Breast epithelium (tissue), 3 donors: Measurements from ENCODE around the gene IFT81.

ENCODE experiments used
- CTCF ChIP-seq, 3 donors: fragments of 450-650 bp; IDR thresholded peaks; one replicate each; pipeline ENCODE4 v1.5.1; 2016 to 2017; ENCODE audit warnings: antibody characterized with exemption in 3 of 3, mild to moderate bottlenecking in 3 of 3, moderate library complexity in 3 of 3
- POLR2AphosphoS5 ChIP-seq, 3 donors: sonication (generic); formaldehyde crosslinking; IDR thresholded peaks; one replicate each; pipeline ENCODE4 v1.6.1; 2017; ENCODE audit warnings: antibody characterized with exemption in 3 of 3

GRCh38 chr12:110217996-110218674, 94.0 kb downstream of the IFT81 start:
- no peak for TF ChIP-seq CTCF (IDR thresholded peaks at IDR 0.05)
- TF ChIP-seq POLR2AphosphoS5 (IDR thresholded peaks at IDR 0.05), result no peak
